HT-29 (cell line): Measurements from ENCODE around the gene CYBA. TPM values are rescaled to one million over a fixed set of nuclear protein-coding genes. Genes with fewer than 3 reads are reported as not detected.

Experiments
- DNase-seq: peaks from one replicate; pipeline ENCODE4 v3.0.0-alpha.2; 2015; ENCODE audit warnings: low spot score
- total RNA-seq: library from RNA; depleted of rRNA; stranded (reverse); fragments of >200 nt; shearing (Covaris generic); gene quantifications from 2 replicates; pipeline ENCODE4 v1.2.3, GENCODE V29; 2014

Gene CYBA
- total RNA-seq, 1 experiment from 2014 or later = 1,604 TPM

- DNase-seq = peak; percentile 96
Observed at GRCh38 chr16:88662843-88663606, 12.2 kb upstream of the CYBA start, which contains the start of gene MVD. Gene MVD (minus strand): TSS chr16:88663091. CDS start chr16:88663080, 11 bp downstream.

GRCh38 chr16:88662222-88662842 lies 11.5 kb upstream of the CYBA start:
- DNase-seq = no peak

GRCh38 chr16:88661468-88661867 lies 10.6 kb upstream of the CYBA start:
- no peak for DNase-seq

- DNase-seq = no peak
Observed at GRCh38 chr16:88659160-88659559, 8.3 kb upstream of the CYBA start.

GRCh38 chr16:88658714-88659113 lies 7.9 kb upstream of the CYBA start:
- no peak for DNase-seq

- no peak for DNase-seq
Observed at GRCh38 chr16:88657371-88657770, 6.5 kb upstream of the CYBA start.

- DNase-seq = no peak
Observed at GRCh38 chr16:88656291-88656980, 5.6 kb upstream of the CYBA start.

GRCh38 chr16:88655733-88656281 lies 5.0 kb upstream of the CYBA start:
- DNase-seq = no peak

GRCh38 chr16:88655053-88655732 lies 4.3 kb upstream of the CYBA start:
- DNase-seq = no peak

- DNase-seq = no peak
Observed at GRCh38 chr16:88654363-88655052, 3.7 kb upstream of the CYBA start.

GRCh38 chr16:88653596-88654362 lies 2.9 kb upstream of the CYBA start:
- no peak for DNase-seq

GRCh38 chr16:88653101-88653500 lies 2.2 kb upstream of the CYBA start:
- DNase-seq = no peak

- no peak for DNase-seq
Observed at GRCh38 chr16:88652762-88653063, 1.9 kb upstream of the CYBA start.

- no peak for DNase-seq
Observed at GRCh38 chr16:88651989-88652761, 1.3 kb upstream of the CYBA start.

- no peak for DNase-seq
Observed at GRCh38 chr16:88651276-88651988, 579 bp upstream of the CYBA start.

- peak; percentile 49 for DNase-seq
Observed at GRCh38 chr16:88649924-88650748, 717 bp downstream of the CYBA start.

- no peak for DNase-seq
Observed at GRCh38 chr16:88649195-88649923, 1.5 kb downstream of the CYBA start.
